HL-60 (cell line): ENCODE data around the gene SETBP1.

Source experiments
- DNase-seq, 2 experiments: peaks; one replicate each; pipeline ENCODE4 v3.0.0-alpha.2; 2010 to 2020; ENCODE audit warnings: low read depth in 1 of 2, low spot score in 1 of 2
- H3K27ac ChIP-seq: fragments of 250-450 bp; sonication (Bioruptor Pico); replicated peaks from 2 replicates; pipeline ENCODE4 v1.5.1; 2020; ENCODE audit warnings: mild to moderate bottlenecking, moderate library complexity
- H3K27me3 ChIP-seq: fragments of 250-450 bp; sonication (Bioruptor Pico); 2 replicates; pipeline ENCODE4 v1.5.1; 2021; ENCODE audit warnings: mild to moderate bottlenecking, moderate library complexity; ENCODE audit not compliant: insufficient read depth, poor library complexity, severe bottlenecking
- H3K4me3 ChIP-seq: replicated peaks from 2 replicates; pipeline ENCODE4 v1.5.1; 2011; ENCODE audit warnings: mild to moderate bottlenecking, control low read depth, low read length; ENCODE audit not compliant: insufficient read depth
- CTCF ChIP-seq: IDR thresholded peaks from one replicate; pipeline ENCODE4 v1.5.1; 2011; ENCODE audit warnings: low read length, control low read depth, inconsistent platforms; ENCODE audit not compliant: insufficient read depth
- GABPA ChIP-seq: IDR thresholded peaks from 2 replicates; pipeline ENCODE4 v1.6.1; 2012; ENCODE audit warnings: low read depth
- POLR2AphosphoS5 ChIP-seq: IDR thresholded peaks from 2 replicates; pipeline ENCODE4 v1.6.1; 2012; ENCODE audit warnings: low read depth
- REST ChIP-seq: IDR thresholded peaks from 2 replicates; pipeline ENCODE4 v1.6.1; 2012; ENCODE audit warnings: low read depth; ENCODE audit not compliant: insufficient replicate concordance
- SPI1 ChIP-seq: IDR thresholded peaks from 2 replicates; pipeline ENCODE4 v1.6.1; 2012; ENCODE audit warnings: low read depth, mild to moderate bottlenecking, borderline replicate concordance

SETBP1 gene

GRCh38 chr18:44889111-44889510, 208.4 kb downstream of the SETBP1 start:
- Histone ChIP-seq H3K27ac (no peak overlapping the region), H3K27me3 (no peaks in the 10 kb centered on the region), H3K4me3 (no peak overlapping the region)
- no peak for DNase-seq
- TF ChIP-seq CTCF (no peak), POLR2AphosphoS5 (no peak), GABPA (no peak), SPI1 (no peak), REST (no peak)

GRCh38 chr18:44893045-44893706, 212.5 kb downstream of the SETBP1 start:
- TF ChIP-seq POLR2AphosphoS5 (no peak), REST (no peak), SPI1 (no peak), CTCF (no peak), GABPA (no peak)
- no peak for DNase-seq

GRCh38 chr18:44893966-44894365, 213.3 kb downstream of the SETBP1 start:
- Histone ChIP-seq H3K4me3 (no peak overlapping the region), H3K27me3 (no peaks in the 10 kb centered on the region), H3K27ac (no peak overlapping the region)
- TF ChIP-seq CTCF = no peak
- TF ChIP-seq REST = no peak
- no peak for TF ChIP-seq SPI1
- DNase-seq = no peak

More at GRCh38 chr18:44893045-44893706, 212.5 kb downstream of the SETBP1 start:
- no peak overlapping the region for H3K27ac ChIP-seq
- H3K27me3 ChIP-seq = no peaks in the 10 kb centered on the region
- H3K4me3 ChIP-seq = no peak overlapping the region
